IPS-NIHi7 (cell line): ENCODE results near the gene SKIDA1.

Experiments used
- DNase-seq: peaks from one replicate; pipeline ENCODE4 v3.0.0; 2012; ENCODE audit warnings: mixed read lengths; ENCODE audit errors: extremely low spot score

Gene SKIDA1

GRCh38 chr10:21502348-21502740 lies 23.1 kb downstream of the SKIDA1 start:
- DNase-seq = no peak

- no peak for DNase-seq
Measured at GRCh38 chr10:21501731-21502347, 23.6 kb downstream of the SKIDA1 start.

- DNase-seq = no peak
Measured at GRCh38 chr10:21501091-21501490, 24.4 kb downstream of the SKIDA1 start.

- no peak for DNase-seq
Measured at GRCh38 chr10:21500578-21500910, 24.9 kb downstream of the SKIDA1 start.

- DNase-seq = peak; percentile 57
Measured at GRCh38 chr10:21499701-21500577, 25.5 kb downstream of the SKIDA1 start.

- DNase-seq = no peak
Measured at GRCh38 chr10:21498986-21499385, 26.5 kb downstream of the SKIDA1 start.

GRCh38 chr10:21498377-21498776 lies 27.1 kb downstream of the SKIDA1 start:
- DNase-seq = no peak

- DNase-seq = peak; percentile 68
Measured at GRCh38 chr10:21497177-21497807, 28.2 kb downstream of the SKIDA1 start.

GRCh38 chr10:21496343-21497176 lies 28.9 kb downstream of the SKIDA1 start:
- peak; percentile 32 for DNase-seq

GRCh38 chr10:21495752-21496342 lies 29.6 kb downstream of the SKIDA1 start:
- peak; percentile 93 for DNase-seq

- DNase-seq = no peak
Measured at GRCh38 chr10:21495002-21495751, 30.3 kb downstream of the SKIDA1 start.

- peak; percentile 33 for DNase-seq
Measured at GRCh38 chr10:21494191-21495001, 31.1 kb downstream of the SKIDA1 start.

- DNase-seq = no peak
Measured at GRCh38 chr10:21493784-21494183, 31.7 kb downstream of the SKIDA1 start.

- DNase-seq = no peak
Measured at GRCh38 chr10:21492421-21492820, 33.1 kb downstream of the SKIDA1 start.

GRCh38 chr10:21490711-21491105 lies 34.8 kb downstream of the SKIDA1 start:
- no peak for DNase-seq

- DNase-seq = no peak
Measured at GRCh38 chr10:21490028-21490710, 35.3 kb downstream of the SKIDA1 start.

GRCh38 chr10:21488957-21489446 lies 36.5 kb downstream of the SKIDA1 start:
- DNase-seq = no peak

- no peak for DNase-seq
Measured at GRCh38 chr10:21488246-21488956, 37.1 kb downstream of the SKIDA1 start.
